Renal pelvis (tissue), 4 donors: Measurements from ENCODE around the gene FGL2. TPM values are rescaled to one million over a fixed set of nuclear protein-coding genes. Genes with fewer than 3 reads are reported as not detected.
A peak's percentile ranks its signal among the peaks of the same experiment; 100 is the strongest.
"Not testable (repeated sequence)": the region's sequence is repeated elsewhere in the genome, so short reads cannot be mapped to it uniquely, and the experiment has no call there.

ENCODE experiments used
- DNase-seq: peaks from one replicate; pipeline ENCODE4 v3.0.0-alpha.2; 2013
- polyA plus RNA-seq, 3 donors: library from polyadenylated mRNA; unstranded; fragments of 120-200 nt; gene quantifications; one replicate each; pipeline ENCODE4 v1.2.1, GENCODE V29; 2013; ENCODE audit not compliant: insufficient read length in 3 of 3

Gene FGL2
- polyA plus RNA-seq, 3 donors: 33.2 to 48.7 (median 35.1) TPM

- no peak for DNase-seq
Observed at GRCh38 chr7:77222065-77222464, 22.4 kb upstream of the FGL2 start.

GRCh38 chr7:77219701-77220331, 20.2 kb upstream of the FGL2 start:
- not testable (repeated sequence) for DNase-seq

- no peak for DNase-seq
Observed at GRCh38 chr7:77217474-77218185, 18.0 kb upstream of the FGL2 start.

- peak; percentile 21 for DNase-seq
Observed at GRCh38 chr7:77216181-77216845, 16.7 kb upstream of the FGL2 start.

- no peak for DNase-seq
Observed at GRCh38 chr7:77209479-77210139, 10.0 kb upstream of the FGL2 start.

GRCh38 chr7:77208416-77208815, 8.8 kb upstream of the FGL2 start:
- no peak for DNase-seq

- no peak for DNase-seq
Observed at GRCh38 chr7:77205706-77206105, 6.1 kb upstream of the FGL2 start.

- no peak for DNase-seq
Observed at GRCh38 chr7:77202481-77202976, 2.9 kb upstream of the FGL2 start.

- DNase-seq: no peak
Observed at GRCh38 chr7:77200542-77200941, 923 bp upstream of the FGL2 start.

- no peak for DNase-seq
Observed at GRCh38 chr7:77197141-77197540, 2.5 kb downstream of the FGL2 start.

GRCh38 chr7:77188731-77189437, 10.7 kb downstream of the FGL2 start:
- DNase-seq: no peak

GRCh38 chr7:77185866-77186265, 13.8 kb downstream of the FGL2 start:
- no peak for DNase-seq

- no peak for DNase-seq
Observed at GRCh38 chr7:77184990-77185389, 14.6 kb downstream of the FGL2 start.

- no peak for DNase-seq
Observed at GRCh38 chr7:77184463-77184862, 15.2 kb downstream of the FGL2 start.

- no peak for DNase-seq
Observed at GRCh38 chr7:77182261-77182660, 17.4 kb downstream of the FGL2 start.

GRCh38 chr7:77181734-77182133, 17.9 kb downstream of the FGL2 start:
- DNase-seq: no peak

- no peak for DNase-seq
Observed at GRCh38 chr7:77181015-77181595, 18.5 kb downstream of the FGL2 start.

GRCh38 chr7:77178024-77178423, 21.6 kb downstream of the FGL2 start:
- DNase-seq: not testable (repeated sequence)

- not testable (repeated sequence) for DNase-seq
Observed at GRCh38 chr7:77177321-77177904, 22.2 kb downstream of the FGL2 start.

- not testable (repeated sequence) for DNase-seq
Observed at GRCh38 chr7:77175274-77175800, 24.3 kb downstream of the FGL2 start.

GRCh38 chr7:77174418-77174817, 25.2 kb downstream of the FGL2 start:
- not testable (repeated sequence) for DNase-seq
